C4-2B (cell line): ENCODE results near the gene PDE1A.
"Not testable (repeated sequence)": the region's sequence is repeated elsewhere in the genome, so short reads cannot be mapped to it uniquely, and the experiment has no call there.

ENCODE experiments used
- H3K27ac ChIP-seq: fragments of 450-650 bp; 2 replicates; pipeline ENCODE4 v1.5.1; 2017
- CTCF ChIP-seq: fragments of 450-650 bp; conservative IDR thresholded peaks from 2 replicates; pipeline ENCODE4 v1.5.1; 2017; ENCODE audit warnings: mild to moderate bottlenecking
- ZFX ChIP-seq: fragments of 450-650 bp; IDR thresholded peaks from 2 replicates; pipeline ENCODE4 v1.6.1; 2017

PDE1A gene

GRCh38 chr2:182283512-182283911 is 143.3 kb downstream of the PDE1A start:
- TF ChIP-seq CTCF (no peak), ZFX (no peak)
- no peak overlapping the region for H3K27ac ChIP-seq

GRCh38 chr2:182281276-182281675 is 145.6 kb downstream of the PDE1A start:
- TF ChIP-seq ZFX (no peak), CTCF (no peak)
- H3K27ac ChIP-seq: no peak overlapping the region

- no peak overlapping the region for H3K27ac ChIP-seq
- TF ChIP-seq ZFX: no peak
- TF ChIP-seq CTCF: no peak
These were observed 146.7 kb downstream of the PDE1A start for GRCh38 chr2:182280118-182280517.

- H3K27ac ChIP-seq: not testable (repeated sequence)
These were observed 150.2 kb downstream of the PDE1A start for GRCh38 chr2:182276662-182277061.

GRCh38 chr2:182267971-182268370 is 158.9 kb downstream of the PDE1A start:
- no peak for TF ChIP-seq CTCF
- TF ChIP-seq ZFX: no peak
- H3K27ac ChIP-seq: no peak overlapping the region

- no peak for TF ChIP-seq ZFX
- TF ChIP-seq CTCF: no peak
These were observed 159.9 kb downstream of the PDE1A start for GRCh38 chr2:182266909-182267308.

GRCh38 chr2:182265718-182266117 is 161.1 kb downstream of the PDE1A start:
- TF ChIP-seq ZFX: no peak
- no peak for TF ChIP-seq CTCF
- H3K27ac ChIP-seq: no peak overlapping the region

More at GRCh38 chr2:182266909-182267308, 159.9 kb downstream of the PDE1A start:
- no peak overlapping the region for H3K27ac ChIP-seq

GRCh38 chr2:182261860-182262387 is 164.9 kb downstream of the PDE1A start:
- no peak for TF ChIP-seq CTCF
- TF ChIP-seq ZFX: no peak
- no peak overlapping the region for H3K27ac ChIP-seq
